Mucosa of descending colon (tissue), 3 donors: ENCODE data around the gene COPZ2. TPM values are rescaled to one million over a fixed set of nuclear protein-coding genes. Genes with fewer than 3 reads are reported as not detected.

Source experiments
- ATAC-seq: fragments of 200-7000 bp; cut with Tn5 transposase; one replicate; pipeline ENCODE4 v1.9.1; 2020; ENCODE audit warnings: mild to moderate bottlenecking, moderate library complexity
- DNase-seq, 3 donors: peaks; one replicate each; pipeline ENCODE4 v3.0.0-alpha.2; 2020
- H3K36me3 ChIP-seq: fragments of 200-600 bp; one replicate; pipeline ENCODE4 v1.8.0; 2021; ENCODE audit warnings: low read depth, mild to moderate bottlenecking
- H3K4me1 ChIP-seq: fragments of 200-600 bp; one replicate; pipeline ENCODE4 v1.8.0; 2021; ENCODE audit warnings: low read depth, mild to moderate bottlenecking
- H3K4me3 ChIP-seq: fragments of 200-600 bp; one replicate; pipeline ENCODE4 v1.8.0; 2021; ENCODE audit warnings: mild to moderate bottlenecking
- H3K9me3 ChIP-seq: fragments of 200-600 bp; one replicate; pipeline ENCODE4 v1.8.0; 2021; ENCODE audit warnings: mild to moderate bottlenecking
- intact Hi-C, 2 donors: fragments of 100-400 bp; cut with DNase I in 1 of 2; cut with micrococcal nuclease in 1 of 2; formaldehyde crosslinking; loops; one replicate each; pipeline versions ENCODE4 v1.11.0 to v1.11.1; 2022; cut with DNase I, micrococcal nuclease
- total RNA-seq, 3 donors: library from RNA; stranded (reverse); fragmentation: NEBNext Ultra II Directional in 2 of 3; extraction: Animal tissue kit (Norgen Biotek cat#: 25700) in 2 of 3; gene quantifications; one replicate each; pipeline versions ENCODE4 v1.2.1 to v1.2.4, GENCODE V29; 2021 to 2023
- TF ChIP-seq, protein P1 (sequence below): fragments of 200-600 bp; IDR thresholded peaks from one replicate; pipeline ENCODE4 v1.8.0; 2022; ENCODE audit warnings: antibody characterized with exemption, mild to moderate bottlenecking
- donor health status: DM: no; HTN: no; CAD: no; lungs with moderate emphysema.
- donor health status: DM: no; HTN: no; CAD: no.
- donor health status: DM: no; HTN: yes; CAD: no.

COPZ2 gene
- total RNA-seq, 3 donors from 2014 or later = 3.9 to 43.3 (median 14.3) TPM

DNA sequence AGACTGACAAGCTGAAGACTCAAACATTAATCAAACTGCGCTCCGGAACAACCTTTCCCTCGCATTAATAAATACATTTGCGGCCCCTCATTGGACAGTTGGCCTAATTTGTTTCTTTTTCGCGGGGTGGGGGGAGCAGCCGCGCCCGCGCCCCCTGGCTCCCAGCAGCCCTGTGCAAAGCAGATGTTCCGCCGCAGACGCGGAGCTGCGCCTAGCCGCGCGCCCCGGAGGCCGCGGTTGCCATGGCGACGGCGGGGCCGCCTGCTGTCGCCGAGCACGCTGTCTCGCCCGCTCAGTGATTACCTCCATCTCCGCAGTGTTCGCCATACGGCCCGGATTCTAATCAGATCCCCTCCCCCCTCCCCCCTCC is 25.5 kb downstream of the COPZ2 start:
- intact Hi-C loops = loop anchor here in 1 of 2 donors (5.0 kb wide), 1 partner anchor 60 kb away; no protein-coding TSS in a partner anchor
- DNase-seq (peak; percentile 40 to 77 (median 58)), ATAC-seq (peak; percentile 80)
- Histone ChIP-seq H3K4me1 (peaks cover 6% of the 10 kb centered on the region), H3K4me3 (no peak overlapping the region), H3K36me3 (no peaks in the 10 kb centered on the region), H3K9me3 (no peaks in the 10 kb centered on the region)
- TF ChIP-seq, protein P1, sequence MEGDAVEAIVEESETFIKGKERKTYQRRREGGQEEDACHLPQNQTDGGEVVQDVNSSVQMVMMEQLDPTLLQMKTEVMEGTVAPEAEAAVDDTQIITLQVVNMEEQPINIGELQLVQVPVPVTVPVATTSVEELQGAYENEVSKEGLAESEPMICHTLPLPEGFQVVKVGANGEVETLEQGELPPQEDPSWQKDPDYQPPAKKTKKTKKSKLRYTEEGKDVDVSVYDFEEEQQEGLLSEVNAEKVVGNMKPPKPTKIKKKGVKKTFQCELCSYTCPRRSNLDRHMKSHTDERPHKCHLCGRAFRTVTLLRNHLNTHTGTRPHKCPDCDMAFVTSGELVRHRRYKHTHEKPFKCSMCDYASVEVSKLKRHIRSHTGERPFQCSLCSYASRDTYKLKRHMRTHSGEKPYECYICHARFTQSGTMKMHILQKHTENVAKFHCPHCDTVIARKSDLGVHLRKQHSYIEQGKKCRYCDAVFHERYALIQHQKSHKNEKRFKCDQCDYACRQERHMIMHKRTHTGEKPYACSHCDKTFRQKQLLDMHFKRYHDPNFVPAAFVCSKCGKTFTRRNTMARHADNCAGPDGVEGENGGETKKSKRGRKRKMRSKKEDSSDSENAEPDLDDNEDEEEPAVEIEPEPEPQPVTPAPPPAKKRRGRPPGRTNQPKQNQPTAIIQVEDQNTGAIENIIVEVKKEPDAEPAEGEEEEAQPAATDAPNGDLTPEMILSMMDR = no peak

DNA sequence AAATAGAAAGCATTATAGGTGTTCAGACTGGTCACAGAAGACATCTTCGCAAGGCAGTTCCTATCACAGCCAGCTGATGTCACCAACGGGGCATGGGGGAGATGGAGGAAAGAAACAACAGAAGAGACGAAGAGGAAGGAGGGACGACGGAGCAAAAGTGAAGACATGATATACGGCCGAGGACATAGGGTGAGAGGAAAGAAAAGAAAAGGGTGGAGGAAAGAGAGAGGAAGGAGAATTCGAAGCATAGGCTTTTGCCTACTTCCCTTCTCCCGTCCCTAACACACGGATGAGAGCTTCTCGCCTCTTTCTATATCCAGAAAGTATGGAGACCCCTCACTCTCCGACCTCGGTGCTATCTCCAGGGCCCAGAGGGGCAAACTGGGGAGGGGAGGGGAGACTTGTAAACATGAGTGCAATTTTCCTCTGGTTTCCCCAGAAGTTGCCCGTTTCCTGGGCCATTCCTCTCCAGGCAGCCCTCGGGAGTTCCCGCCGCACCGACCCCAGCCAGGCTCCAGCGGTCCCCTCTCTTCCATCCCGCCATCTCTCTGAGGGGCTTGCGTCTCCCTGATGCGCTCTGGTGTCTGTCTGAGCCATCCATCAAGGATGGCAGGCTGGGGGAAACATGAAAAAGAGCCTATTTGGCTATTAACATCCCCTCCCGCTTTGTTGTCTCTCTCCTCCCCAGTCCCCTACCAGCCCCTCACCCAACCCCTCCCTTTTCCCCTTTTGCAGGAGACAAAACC is 26.0 kb downstream of the COPZ2 start:
- ATAC-seq = peak; percentile 77
- H3K9me3 ChIP-seq = no peaks in the 10 kb centered on the region
- no peak overlapping the region for H3K4me3 ChIP-seq
- intact Hi-C loops = loop anchor here in 1 of 2 donors (5.0 kb wide), 1 partner anchor 59 kb away; no protein-coding TSS in a partner anchor
- no peaks in the 10 kb centered on the region for H3K36me3 ChIP-seq
- peak in 1 of 3 donors; percentile 48 for DNase-seq
- peaks cover 6% of the 10 kb centered on the region for H3K4me1 ChIP-seq
- TF ChIP-seq, protein P1 = peak; percentile 8

DNA sequence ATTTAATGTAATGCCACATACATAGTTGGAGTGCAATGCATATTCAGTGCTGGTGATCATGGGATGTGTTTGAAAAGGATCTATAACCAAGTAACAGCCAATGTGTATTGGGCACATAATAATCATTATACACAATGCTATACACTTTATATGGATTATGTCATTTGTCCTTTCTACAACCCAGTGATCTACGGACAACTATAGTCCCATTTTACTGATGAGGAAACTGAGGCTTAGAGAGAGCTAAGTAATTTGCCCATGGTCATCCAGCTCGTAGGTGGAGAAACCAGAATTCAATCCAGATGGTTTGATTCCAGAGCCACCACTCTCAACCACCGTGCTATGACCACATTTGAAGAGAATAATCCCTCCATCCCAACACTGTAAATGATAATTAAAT is 27.4 kb downstream of the COPZ2 start:
- TF ChIP-seq, protein P1 = no peak
- intact Hi-C loops = loop anchor here in 1 of 2 donors (5.0 kb wide), 1 partner anchor 58 kb away; no protein-coding TSS in a partner anchor
- DNase-seq = no peak
- Histone ChIP-seq H3K4me1 (peaks cover 6% of the 10 kb centered on the region), H3K36me3 (no peaks in the 10 kb centered on the region), H3K4me3 (no peak overlapping the region), H3K9me3 (no peaks in the 10 kb centered on the region)
- ATAC-seq = no peak

DNA sequence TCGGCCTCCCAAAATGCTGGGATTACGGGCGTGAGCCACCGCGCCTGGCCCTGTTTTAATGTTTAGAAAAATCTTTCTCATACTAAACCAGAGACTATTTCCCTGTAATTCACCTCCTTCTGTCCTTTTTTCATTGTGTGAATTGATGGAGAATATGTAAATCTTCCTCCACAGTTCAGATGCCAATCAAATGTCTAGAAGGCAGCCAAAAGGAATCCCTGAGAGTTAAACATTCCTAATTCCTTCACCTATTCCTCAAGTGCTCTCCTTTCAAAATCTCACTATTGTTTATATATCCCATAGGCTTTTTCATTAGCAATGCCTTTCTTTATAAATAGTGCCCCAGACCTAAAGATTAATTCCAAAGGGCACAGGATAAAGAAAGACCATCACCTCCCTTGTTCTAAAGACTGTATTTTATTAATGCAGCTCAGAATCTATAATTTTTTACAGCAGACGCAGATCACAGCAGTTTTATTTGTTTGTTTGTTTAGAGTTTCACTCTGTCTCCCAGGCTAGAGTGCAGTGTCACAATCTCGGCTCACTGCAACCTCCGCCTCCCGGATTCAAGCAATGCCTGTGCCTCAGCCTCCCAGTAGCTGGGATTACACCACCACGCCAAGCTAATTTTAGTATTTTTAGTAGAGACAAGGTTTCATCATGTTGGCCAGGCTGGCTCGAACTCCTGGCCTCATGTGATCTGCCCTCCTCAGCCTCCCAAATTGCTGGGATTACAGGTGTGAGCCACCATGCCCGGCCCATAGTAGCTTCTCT is 30.5 kb downstream of the COPZ2 start:
- intact Hi-C loops = no loop called here
- no peak for DNase-seq
- TF ChIP-seq, protein P1 = no peak
- peaks cover 6% of the 10 kb centered on the region for H3K4me1 ChIP-seq
- ATAC-seq = no peak
- H3K9me3 ChIP-seq = no peaks in the 10 kb centered on the region
- no peaks in the 10 kb centered on the region for H3K36me3 ChIP-seq
- H3K4me3 ChIP-seq = no peak overlapping the region

DNA sequence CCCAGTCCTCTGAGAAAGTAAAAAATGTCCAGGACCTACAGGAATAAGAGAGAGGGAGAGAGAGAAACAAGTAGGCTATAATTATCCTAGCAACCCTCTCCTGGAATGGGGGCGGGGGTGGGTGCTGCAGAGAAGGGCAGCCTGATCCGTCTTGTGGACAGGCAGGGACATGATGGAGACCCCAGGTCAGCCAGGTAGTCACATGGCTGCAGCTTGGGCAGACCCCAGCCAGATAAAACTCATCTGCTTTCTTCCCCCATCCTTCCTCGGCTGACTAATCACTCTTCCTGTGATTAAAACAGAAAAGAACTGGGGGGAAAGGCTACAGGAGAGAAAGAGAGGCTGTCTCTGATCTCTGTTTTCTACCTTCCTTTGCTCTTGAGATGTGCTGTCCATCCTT is 32.6 kb downstream of the COPZ2 start:
- Histone ChIP-seq H3K4me3 (no peak overlapping the region), H3K36me3 (no peaks in the 10 kb centered on the region), H3K9me3 (no peaks in the 10 kb centered on the region), H3K4me1 (no peaks in the 10 kb centered on the region)
- intact Hi-C loops = no loop called here
- DNase-seq (no peak), ATAC-seq (no peak)
- TF ChIP-seq, protein P1 = no peak
